Heart right ventricle (tissue), 16 donors: ENCODE data around the gene SPON1. TPM values are rescaled to one million over a fixed set of nuclear protein-coding genes. Genes with fewer than 3 reads are reported as not detected.

Experiments used
- ATAC-seq, 8 donors: fragments of 200-7000 bp; cut with Tn5 transposase; one replicate each; pipeline ENCODE4 v1.9.1; 2020; ENCODE audit warnings: mild to moderate bottlenecking in 8 of 8, moderate library complexity in 8 of 8, moderate number of reproducible peaks in 1 of 8
- DNase-seq, 2 donors: peaks; one replicate each; pipeline ENCODE4 v3.0.0-alpha.2; 2020
- H3K27ac ChIP-seq, 10 donors: fragments of 200-600 bp; sonication (generic) in 2 of 10; one replicate each; pipeline versions ENCODE4 v1.5.0 to v1.8.0; 2020 to 2022; ENCODE audit warnings: mild to moderate bottlenecking in 3 of 10
- H3K27me3 ChIP-seq, 7 donors: fragments of 200-600 bp; one replicate each; pipeline ENCODE4 v1.8.0; 2021 to 2022; ENCODE audit warnings: mild to moderate bottlenecking in 2 of 7
- H3K36me3 ChIP-seq, 9 donors: fragments of 200-600 bp; sonication (generic) in 1 of 9; one replicate each; pipeline versions ENCODE4 v1.5.0 to v1.8.0; 2020 to 2022; ENCODE audit warnings: mild to moderate bottlenecking in 2 of 9
- H3K4me1 ChIP-seq, 9 donors: fragments of 200-600 bp; sonication (generic) in 1 of 9; one replicate each; pipeline versions ENCODE4 v1.5.0 to v1.8.0; 2020 to 2022; ENCODE audit warnings: mild to moderate bottlenecking in 4 of 9
- H3K4me3 ChIP-seq, 10 donors: fragments of 200-600 bp; sonication (generic) in 2 of 10; one replicate each; pipeline versions ENCODE4 v1.5.0 to v1.8.0; 2020 to 2022; ENCODE audit warnings: mild to moderate bottlenecking in 7 of 10, moderate library complexity in 2 of 10
- H3K9me3 ChIP-seq, 11 donors: fragments of 200-600 bp in 10 of 11; sonication (generic) in 2 of 11; one replicate each; pipeline versions ENCODE4 v1.5.0 to v1.8.0; 2013 to 2022; ENCODE audit warnings: mild to moderate bottlenecking in 2 of 11, control low read depth in 1 of 11, moderate library complexity in 1 of 11
- WGBS, 2 donors: extraction: QIAGEN DNeasy Blood & Tissue Kit; methylation state at CpG; one replicate each; pipeline ENCODE4 v1.1.7; 2013; ENCODE audit warnings: inconsistent platforms in 1 of 2; 5-methylcytosine and 5-hydroxymethylcytosine counted together
- intact Hi-C, 10 donors: fragments of 100-400 bp; cut with DNase I; formaldehyde crosslinking; loops; one replicate each; pipeline versions ENCODE4 v1.11.1 to v1.14.2; 2022
- polyA plus RNA-seq, 2 donors: library from polyadenylated mRNA; stranded (reverse); fragments of 200-250 nt; gene quantifications; one replicate each; pipeline ENCODE4 v1.2.3, GENCODE V29; 2013
- total RNA-seq, 10 donors: library from RNA; stranded (reverse); fragmentation: NEBNext Ultra II Directional in 3 of 10; extraction: Animal tissue kit (Norgen Biotek cat#: 25700) in 3 of 10; gene quantifications; one replicate each; pipeline versions ENCODE4 v1.2.1 to v1.2.4, GENCODE V29; 2021 to 2023
- TF ChIP-seq, protein P1 (sequence below), 9 donors: fragments of 200-600 bp; sonication (generic) in 2 of 9; IDR thresholded peaks; one replicate each; pipeline versions ENCODE4 v1.5.0 to v1.8.0; 2021 to 2022; ENCODE audit warnings: antibody characterized with exemption in 9 of 9, mild to moderate bottlenecking in 5 of 9, moderate library complexity in 1 of 9
- donor health status: Arrhythmogenic right ventricular cardiomyopathy.
- donor health status: ischemic (EF 13 %, LVEDD 7.1; RV severe dilation, severe dysfunction).
- donor health status: healthy with polysubstance abuse.
- donor health status: DM: no; HTN: yes; CAD: no.
- donor health status: DM: no; HTN: no; CAD: no.
- donor health status: ischemic (EF 25% LVEDD 6.9; RV normal size, moderate dysfunction).
- donor health status: ischemic (EF 25% LVEDD 5.7; RV mildly dilated, moderate dysfunction).
- donor health status: healthy.
- donor health status: DM: yes; HTN: yes; CAD: no.
- donor health status: Ischemic cardiomyopathy.
- donor health status: ischemic (EF 35%, LVEDD 5.7; RV mildly dilated, moderate dysfunction).
- donor health status: nonischemic (EF 11% LVEDD 7.7; RV severe dilation, severe dysfunction).
- donor health status: DM: yes; HTN: yes; CAD: no.
- donor health status: PGD.
- donor health status: ischemic (EF 29% LVEDD 5.4; RV normal size, mild dysfunction).
- donor health status: nonischemic (EF 23%, LVEDD 6.1; RV moderate dilation, normal function).

SPON1 gene
- total and polyA plus RNA-seq, 12 donors = 2.9 to 14.7 (median 5.6) TPM

DNA sequence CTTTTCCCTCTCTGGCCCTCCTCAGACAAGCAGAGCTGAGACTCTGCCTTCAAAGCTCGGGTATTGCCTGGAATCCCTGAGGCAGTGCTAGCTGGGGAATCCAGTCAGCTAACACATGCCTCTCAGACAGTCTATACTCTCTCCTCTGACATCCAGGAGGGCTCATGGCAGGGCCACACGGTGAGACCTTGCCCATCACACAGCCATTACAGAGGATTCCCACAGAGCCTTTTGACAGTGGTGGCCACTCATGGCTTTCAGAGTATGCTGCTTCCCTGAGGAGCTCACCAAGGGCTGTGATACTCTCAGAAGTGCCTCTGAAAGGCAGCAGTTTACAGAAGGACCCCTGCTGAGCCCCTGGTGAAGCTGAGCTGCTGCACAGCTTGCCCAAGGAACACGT, 231.1 kb downstream of the SPON1 start:
- ATAC-seq = no peak
- H3K27ac ChIP-seq = no peak overlapping the region
- no peaks in the 10 kb centered on the region for H3K27me3 ChIP-seq
- H3K4me3 ChIP-seq = no peak overlapping the region
- intact Hi-C loops = no loop called here
- no peak for DNase-seq
- peaks cover 0 to 33% (median 14%) of the 10 kb centered on the region in 9 donors for H3K4me1 ChIP-seq
- TF ChIP-seq, protein P1, sequence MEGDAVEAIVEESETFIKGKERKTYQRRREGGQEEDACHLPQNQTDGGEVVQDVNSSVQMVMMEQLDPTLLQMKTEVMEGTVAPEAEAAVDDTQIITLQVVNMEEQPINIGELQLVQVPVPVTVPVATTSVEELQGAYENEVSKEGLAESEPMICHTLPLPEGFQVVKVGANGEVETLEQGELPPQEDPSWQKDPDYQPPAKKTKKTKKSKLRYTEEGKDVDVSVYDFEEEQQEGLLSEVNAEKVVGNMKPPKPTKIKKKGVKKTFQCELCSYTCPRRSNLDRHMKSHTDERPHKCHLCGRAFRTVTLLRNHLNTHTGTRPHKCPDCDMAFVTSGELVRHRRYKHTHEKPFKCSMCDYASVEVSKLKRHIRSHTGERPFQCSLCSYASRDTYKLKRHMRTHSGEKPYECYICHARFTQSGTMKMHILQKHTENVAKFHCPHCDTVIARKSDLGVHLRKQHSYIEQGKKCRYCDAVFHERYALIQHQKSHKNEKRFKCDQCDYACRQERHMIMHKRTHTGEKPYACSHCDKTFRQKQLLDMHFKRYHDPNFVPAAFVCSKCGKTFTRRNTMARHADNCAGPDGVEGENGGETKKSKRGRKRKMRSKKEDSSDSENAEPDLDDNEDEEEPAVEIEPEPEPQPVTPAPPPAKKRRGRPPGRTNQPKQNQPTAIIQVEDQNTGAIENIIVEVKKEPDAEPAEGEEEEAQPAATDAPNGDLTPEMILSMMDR (IDR thresholded peaks at IDR 0.05) = no peak
- H3K36me3 ChIP-seq = no peaks in the 10 kb centered on the region
- WGBS, 2 donors = 67 to 79% methylated on average over 3 of the region's 3 CpGs
- no peaks in the 10 kb centered on the region for H3K9me3 ChIP-seq

GRCh38 chr11:14202251-14203196, 240.0 kb downstream of the SPON1 start:
- no peaks in the 10 kb centered on the region for H3K4me1 ChIP-seq
- no peaks in the 10 kb centered on the region for H3K36me3 ChIP-seq
- H3K9me3 ChIP-seq = no peaks in the 10 kb centered on the region
- intact Hi-C loops = no loop called here
- peaks cover 0 to 3% (median 0%) of the 10 kb centered on the region in 7 donors for H3K27me3 ChIP-seq
- DNase-seq = no peak
- whole genome bisulfite sequencing, 2 donors = 76 to 78% methylated on average over 15 of the region's 15 CpGs
- H3K27ac ChIP-seq = no peak overlapping the region
- TF ChIP-seq, protein P1 (IDR thresholded peaks at IDR 0.05) = no peak
- H3K4me3 ChIP-seq = no peak overlapping the region
- ATAC-seq = no peak

- Histone ChIP-seq H3K36me3 (no peaks in the 10 kb centered on the region), H3K27ac (no peak overlapping the region), H3K4me3 (no peak overlapping the region), H3K4me1 (no peaks in the 10 kb centered on the region), H3K27me3 (peaks cover 0 to 3% (median 0%) of the 10 kb centered on the region in 7 donors), H3K9me3 (no peaks in the 10 kb centered on the region)
- intact Hi-C loops = no loop called here
- DNase-seq (no peak), ATAC-seq (no peak)
- 87 to 91% methylated on average over 4 of the region's 4 CpGs for WGBS, 2 donors
- TF ChIP-seq, protein P1 (IDR thresholded peaks at IDR 0.05) = no peak
Observed at GRCh38 chr11:14203321-14203720, 240.8 kb downstream of the SPON1 start.

GRCh38 chr11:14212986-14213385, 250.5 kb downstream of the SPON1 start:
- TF ChIP-seq, protein P1 (IDR thresholded peaks at IDR 0.05) = no peak
- no peak overlapping the region for H3K4me3 ChIP-seq
- H3K27ac ChIP-seq = no peak overlapping the region
- H3K27me3 ChIP-seq = peaks cover 0 to 15% (median 0%) of the 10 kb centered on the region in 7 donors
- no peaks in the 10 kb centered on the region for H3K4me1 ChIP-seq
- no peaks in the 10 kb centered on the region for H3K36me3 ChIP-seq
- H3K9me3 ChIP-seq = peaks cover 0 to 4% (median 0%) of the 10 kb centered on the region in 11 donors
- no peak for DNase-seq
- ATAC-seq = no peak
- intact Hi-C loops = no loop called here
